Measurements from ENCODE around the gene RPL13. TPM values are rescaled to one million over a fixed set of nuclear protein-coding genes. Genes with fewer than 3 reads are reported as not detected.

The RPL13 gene
- total and polyA plus RNA-seq, 2 of the 8 experiments (the other 6 are each of a cell fraction or from before 2014, with no cell fraction given) = 2,162 to 7,384 TPM

GRCh38 chr16:89536371-89536770 lies 24.1 kb upstream of the RPL13 start:
- Histone ChIP-seq H4K5ac (ENCODE audit: insufficient read length, low read depth, low read length) (no peak overlapping the region), H3K9ac (replicated peaks in 1 of 4; ENCODE audit: extremely low read depth in 1 of 4, low read depth in 3 of 4, low read length in 3 of 4) (no peak overlapping the region), H3K56ac (replicated peaks; ENCODE audit: insufficient read length, low read depth, low read length) (no peak overlapping the region), H2AFZ (ENCODE audit: low read length) (no peak overlapping the region), H3K4me3 (ENCODE audit: extremely low read depth in 1 of 4, insufficient read depth in 2 of 4, low read depth in 3 of 4, low read length in 4 of 4) (no peak overlapping the region), H3K14ac (ENCODE audit: insufficient read length) (no peak overlapping the region), H3K79me2 (ENCODE audit: control insufficient read depth in 1 of 2, insufficient read depth in 2 of 2, low read length in 2 of 2) (peaks cover 0 to 3% of the 10 kb centered on the region in 2 experiments; a peak in 1 of 4 replicates), H2BK12ac (ENCODE audit: low read depth, low read length) (no peak overlapping the region), H3K36me3 (ENCODE audit: control insufficient read depth in 2 of 4, insufficient read depth in 4 of 4, low read length in 3 of 4) (peaks cover 20 to 62% (median 45%) of the 10 kb centered on the region in 4 experiments; a peak in 7 of 8 replicates), H3K27ac (ENCODE audit: low read depth, low read length) (no peak overlapping the region), H3K4me2 (ENCODE audit: insufficient read depth in 1 of 2, low read depth in 2 of 2, low read length in 2 of 2) (no peak overlapping the region), H2BK20ac (ENCODE audit: low read length) (no peak overlapping the region), H3K27me3 (replicated peaks in 1 of 4; ENCODE audit: control insufficient read depth in 3 of 4, extremely low read depth in 1 of 4, insufficient read depth in 3 of 4, low read length in 3 of 4) (no peaks in the 10 kb centered on the region), H3K79me1 (ENCODE audit: low read depth, low read length) (peaks cover 5% of the 10 kb centered on the region), H4K20me1 (replicated peaks in 1 of 2; ENCODE audit: control insufficient read depth in 1 of 2, insufficient read depth in 2 of 2, low read length in 2 of 2) (peaks cover 6 to 19% of the 10 kb centered on the region in 2 experiments), H3K23ac (ENCODE audit: insufficient read length) (no peak overlapping the region), H2BK5ac (ENCODE audit: low read depth, low read length) (no peak overlapping the region), H2BK120ac (replicated peaks; ENCODE audit: low read depth, low read length) (no peak overlapping the region), H3K23me2 (ENCODE audit: low read depth, low read length) (no peaks in the 10 kb centered on the region), H3K18ac (ENCODE audit: extremely low read depth, low read length) (no peak overlapping the region), H3K4me1 (replicated peaks in 1 of 4; ENCODE audit: control insufficient read depth in 3 of 4, insufficient read depth in 4 of 4, low read length in 3 of 4) (no peaks in the 10 kb centered on the region), H2AK5ac (ENCODE audit: low read depth, low read length) (no peak overlapping the region), H3K4ac (replicated peaks; ENCODE audit: insufficient read length, low read depth, low read length) (no peak overlapping the region), H4K8ac (ENCODE audit: extremely low read depth, insufficient read depth, low read length) (no peak overlapping the region; the same call in 1 of the 2 replicates), H2BK15ac (ENCODE audit: low read length) (no peak overlapping the region), H3K9me3 (ENCODE audit: insufficient read depth in 2 of 2, low read depth in 1 of 2, low read length in 1 of 2) (no peaks in the 10 kb centered on the region), H4K91ac (replicated peaks; ENCODE audit: insufficient read length, low read length) (no peak overlapping the region)
- FAIRE-seq (no peak), DNase-seq (ENCODE audit: low read depth in 1 of 2, low spot score in 2 of 2) (no peak)
- ChIA-PET CTCF (ENCODE audit: partially characterized antibody) (interaction anchor here (0.9 kb wide), 1 partner anchor 9 kb away, joined by 3 read pairs; no protein-coding TSS in a partner anchor), POLR2A (ENCODE audit: partially characterized antibody) (interaction anchor here (1.2 to 7.2 kb wide), 2 partner anchors 15 to 38 kb away, joined by 5 to 47 read pairs; no protein-coding TSS in a partner anchor)
- 94% methylated on average over 9 of the region's 24 CpGs; no CpG with 5 or more reads in 1 of the 2 experiments for WGBS, 2 experiments (ENCODE audit: extremely low coverage in 1 of 2, insufficient coverage in 1 of 2, insufficient read length in 1 of 2, insufficient replicate concordance in 2 of 2, low coverage in 1 of 2, low lambda C conversion rate in 2 of 2, missing lambda C conversion rate in 1 of 2)
- TF ChIP-seq E2F6 (IDR thresholded peaks at IDR 0.05) (no peak), SUZ12 (IDR thresholded peaks at IDR 0.05; ENCODE audit: low read length) (no peak), SP1 (IDR thresholded peaks at IDR 0.05; ENCODE audit: low read depth, low read length) (no peak), RAD21 (IDR thresholded peaks at IDR 0.05 in 1 of 2, conservative IDR thresholded peaks at IDR 0.05 in 1 of 2; ENCODE audit: low read depth in 2 of 2, low read length in 2 of 2) (no peak), TAF7 (optimal IDR thresholded peaks at IDR 0.05; ENCODE audit: borderline replicate concordance, low read depth, low read length) (no peak), SIX5 (IDR thresholded peaks at IDR 0.05; ENCODE audit: low read depth, low read length) (no peak), CREB1 (IDR thresholded peaks at IDR 0.05) (no peak), EGR1 (IDR thresholded peaks at IDR 0.05; ENCODE audit: borderline replicate concordance, low read depth, low read length) (no peak), GTF2F1 (IDR thresholded peaks at IDR 0.05; ENCODE audit: borderline replicate concordance, low read depth, low read length) (no peak), RXRA (IDR thresholded peaks at IDR 0.05; ENCODE audit: insufficient read depth, low read depth, low read length) (no peak), NRF1 (IDR thresholded peaks at IDR 0.05; ENCODE audit: low read depth, low read length) (no peak), BACH1 (IDR thresholded peaks at IDR 0.05; ENCODE audit: low read length) (no peak), CEBPB (IDR thresholded peaks at IDR 0.05; ENCODE audit: low read depth, low read length) (no peak), KDM1A (IDR thresholded peaks at IDR 0.05; ENCODE audit: borderline replicate concordance, low read length) (no peak), POU5F1 (IDR thresholded peaks at IDR 0.05; ENCODE audit: low read depth, low read length) (no peak)

All from H1 (cell line).